ENCODE results near the gene HIVEP3. TPM values are rescaled to one million over a fixed set of nuclear protein-coding genes. Genes with fewer than 3 reads are reported as not detected.

Gene HIVEP3
- total and polyA plus RNA-seq, 3 donors from 2014 or later, result 4.8 to 7.3 (median 7.2) TPM

- intact Hi-C loops (cut with DNase I; ENCODE audit: low total_unique reads), result no loop called here
- TF ChIP-seq, protein P1, sequence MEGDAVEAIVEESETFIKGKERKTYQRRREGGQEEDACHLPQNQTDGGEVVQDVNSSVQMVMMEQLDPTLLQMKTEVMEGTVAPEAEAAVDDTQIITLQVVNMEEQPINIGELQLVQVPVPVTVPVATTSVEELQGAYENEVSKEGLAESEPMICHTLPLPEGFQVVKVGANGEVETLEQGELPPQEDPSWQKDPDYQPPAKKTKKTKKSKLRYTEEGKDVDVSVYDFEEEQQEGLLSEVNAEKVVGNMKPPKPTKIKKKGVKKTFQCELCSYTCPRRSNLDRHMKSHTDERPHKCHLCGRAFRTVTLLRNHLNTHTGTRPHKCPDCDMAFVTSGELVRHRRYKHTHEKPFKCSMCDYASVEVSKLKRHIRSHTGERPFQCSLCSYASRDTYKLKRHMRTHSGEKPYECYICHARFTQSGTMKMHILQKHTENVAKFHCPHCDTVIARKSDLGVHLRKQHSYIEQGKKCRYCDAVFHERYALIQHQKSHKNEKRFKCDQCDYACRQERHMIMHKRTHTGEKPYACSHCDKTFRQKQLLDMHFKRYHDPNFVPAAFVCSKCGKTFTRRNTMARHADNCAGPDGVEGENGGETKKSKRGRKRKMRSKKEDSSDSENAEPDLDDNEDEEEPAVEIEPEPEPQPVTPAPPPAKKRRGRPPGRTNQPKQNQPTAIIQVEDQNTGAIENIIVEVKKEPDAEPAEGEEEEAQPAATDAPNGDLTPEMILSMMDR (IDR thresholded peaks at IDR 0.05), result no peak
- TF ChIP-seq POLR2A (IDR thresholded peaks at IDR 0.05), result no peak
- no peak for DNase-seq
- no peaks in the 10 kb centered on the region for H3K27me3 ChIP-seq
- no peak overlapping the region for H3K4me3 ChIP-seq
- H3K36me3 ChIP-seq (ENCODE audit: low read depth, missing control alignments), result no peaks in the 10 kb centered on the region
- no peak overlapping the region for H3K27ac ChIP-seq
- no peaks in the 10 kb centered on the region for H3K4me1 ChIP-seq
- WGBS, 2 donors, result 93 to 94% methylated on average over 9 of the region's 9 CpGs
- H3K9me3 ChIP-seq, result no peaks in the 10 kb centered on the region
Measured at GRCh38 chr1:41900603-41901444, 17.9 kb downstream of the HIVEP3 start.

DNA sequence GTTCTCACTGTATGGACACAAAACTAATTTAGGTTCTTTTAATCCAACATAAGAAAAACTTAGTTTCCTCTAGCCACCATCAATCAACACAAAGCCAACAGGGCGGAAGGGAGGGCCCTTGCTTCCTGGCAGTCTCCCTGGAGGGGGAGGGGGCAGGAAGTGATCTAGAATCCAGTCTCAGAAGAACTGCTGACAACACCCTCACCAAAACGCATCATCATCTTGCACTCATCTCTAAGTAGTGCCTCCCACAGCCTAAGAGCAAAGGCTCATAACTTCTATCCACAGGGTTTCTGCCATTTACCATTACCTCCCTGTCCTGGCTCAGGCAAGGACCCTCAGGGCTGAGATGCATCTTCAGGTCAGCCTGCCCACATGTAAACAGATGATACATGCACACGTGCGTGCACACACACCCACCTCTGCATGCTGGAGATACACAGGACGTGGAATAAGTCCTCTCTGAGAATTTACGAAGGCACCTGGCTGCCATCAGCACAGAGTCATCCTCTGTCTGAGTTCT, 20.5 kb downstream of the HIVEP3 start:
- TF ChIP-seq, protein P1 (IDR thresholded peaks at IDR 0.05), result no peak
- TF ChIP-seq POLR2A (IDR thresholded peaks at IDR 0.05), result no peak
- WGBS, 2 donors, result 66 to 81% methylated on average over 6 of the region's 6 CpGs
- Histone ChIP-seq H3K9me3 (no peaks in the 10 kb centered on the region), H3K4me3 (no peak overlapping the region), H3K36me3 (ENCODE audit: low read depth, missing control alignments) (no peaks in the 10 kb centered on the region), H3K4me1 (no peaks in the 10 kb centered on the region), H3K27ac (no peak overlapping the region), H3K27me3 (no peaks in the 10 kb centered on the region)
- intact Hi-C loops (cut with DNase I; ENCODE audit: low total_unique reads), result no loop called here
- no peak for DNase-seq

GRCh38 chr1:41895552-41895951, 23.2 kb downstream of the HIVEP3 start:
- Histone ChIP-seq H3K4me1 (peaks cover 4% of the 10 kb centered on the region), H3K27me3 (no peaks in the 10 kb centered on the region), H3K4me3 (no peak overlapping the region), H3K27ac (no peak overlapping the region), H3K9me3 (no peaks in the 10 kb centered on the region), H3K36me3 (ENCODE audit: low read depth, missing control alignments) (no peaks in the 10 kb centered on the region)
- no peak for TF ChIP-seq POLR2A (IDR thresholded peaks at IDR 0.05)
- TF ChIP-seq, protein P1 (IDR thresholded peaks at IDR 0.05), result no peak
- intact Hi-C loops (cut with DNase I; ENCODE audit: low total_unique reads), result no loop called here
- WGBS, 2 donors, result 87% methylated on average over 4 of the region's 4 CpGs
- no peak for DNase-seq

DNA sequence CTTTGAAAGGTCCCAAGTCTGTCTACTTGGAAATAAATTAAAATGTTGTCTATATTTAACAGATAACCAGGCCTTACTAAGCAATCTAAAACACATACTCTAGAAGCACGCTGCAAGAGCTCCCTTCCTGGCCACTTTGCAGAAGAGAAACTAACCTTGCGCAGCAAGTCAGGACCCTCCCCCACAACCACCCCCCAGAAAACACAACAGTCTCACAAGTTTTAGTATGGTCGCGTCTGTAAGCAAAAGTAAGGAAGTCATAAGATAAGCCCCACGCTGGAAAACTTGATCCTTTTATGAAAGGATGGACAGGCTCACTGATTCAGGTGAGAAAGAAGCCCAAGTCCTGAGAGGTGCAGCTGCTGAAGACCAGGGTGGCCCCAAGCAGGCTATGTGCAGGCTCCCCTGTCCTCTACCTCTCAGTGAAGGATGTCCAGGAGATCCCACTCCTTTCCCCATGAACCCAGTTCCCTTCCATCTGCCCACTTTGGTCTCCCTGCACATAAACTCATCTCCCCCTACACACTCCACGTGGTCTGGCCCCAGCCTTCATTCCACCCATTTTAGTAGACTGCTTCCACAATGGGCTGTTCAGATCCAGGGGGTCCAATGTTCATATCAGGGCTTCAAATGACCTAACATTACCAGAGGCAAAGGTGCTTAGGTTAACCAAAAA, 23.8 kb downstream of the HIVEP3 start:
- Histone ChIP-seq H3K9me3 (no peaks in the 10 kb centered on the region), H3K4me3 (no peak overlapping the region), H3K36me3 (ENCODE audit: low read depth, missing control alignments) (no peaks in the 10 kb centered on the region), H3K27ac (no peak overlapping the region), H3K27me3 (no peaks in the 10 kb centered on the region), H3K4me1 (peaks cover 5% of the 10 kb centered on the region)
- TF ChIP-seq, protein P1 (IDR thresholded peaks at IDR 0.05), result no peak
- no peak for TF ChIP-seq POLR2A (IDR thresholded peaks at IDR 0.05)
- WGBS, 2 donors, result 77 to 86% methylated on average over 6 of the region's 6 CpGs
- no peak for DNase-seq
- intact Hi-C loops (cut with DNase I; ENCODE audit: low total_unique reads), result no loop called here
